Measurements from ENCODE around the gene ZXDC.

Gene ZXDC

DNA sequence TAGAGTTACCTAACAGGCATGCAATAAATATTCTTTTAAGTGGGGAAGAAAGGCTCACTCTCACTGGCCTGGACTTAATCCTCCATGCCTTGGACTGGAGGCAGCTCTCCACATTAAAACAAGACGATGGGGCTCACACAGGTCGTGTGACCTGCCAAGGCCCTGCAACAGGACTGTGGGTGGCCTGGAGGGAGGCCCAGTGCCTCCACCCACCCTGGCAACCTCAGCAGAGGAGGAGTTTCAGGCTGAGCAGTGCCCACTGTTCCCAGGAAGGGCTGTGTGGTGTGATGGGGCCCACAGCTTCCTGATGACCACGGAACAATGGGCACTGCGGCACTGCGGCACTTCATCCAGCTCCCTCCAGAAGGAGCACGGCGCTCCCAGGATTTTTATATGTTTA, 36.3 kb upstream of the ZXDC start:
- no peak for DNase-seq (ENCODE audit: low read depth)

- no peak for DNase-seq (ENCODE audit: low read depth)
Measured at GRCh38 chr3:126511291-126511690, 35.6 kb upstream of the ZXDC start.

- DNase-seq (ENCODE audit: low read depth) = no peak
Measured at GRCh38 chr3:126510308-126510910, 34.7 kb upstream of the ZXDC start.

- DNase-seq (ENCODE audit: low read depth) = no peak
Measured at GRCh38 chr3:126509597-126510307, 34.1 kb upstream of the ZXDC start.

GRCh38 chr3:126508564-126508964, 32.9 kb upstream of the ZXDC start:
- DNase-seq (ENCODE audit: low read depth) = no peak

DNA sequence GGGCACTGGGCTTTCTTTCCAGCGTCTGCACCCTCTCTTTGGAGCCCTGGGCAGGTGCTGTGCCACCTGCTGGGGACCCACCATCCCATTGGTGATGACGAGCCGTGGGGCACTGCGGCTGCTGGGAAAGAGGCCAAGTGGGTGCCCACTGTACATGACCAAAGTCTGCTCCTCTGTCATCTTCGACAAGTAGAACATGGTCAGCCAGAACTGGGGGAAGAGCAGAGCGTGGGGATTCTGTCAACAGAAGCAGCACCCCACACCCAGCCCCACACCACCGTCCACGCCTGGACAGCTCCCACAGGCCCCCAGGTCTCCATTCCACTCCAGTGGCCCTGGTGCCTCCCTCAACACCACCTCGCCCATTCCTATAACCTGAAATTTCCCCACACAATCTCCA, 32.2 kb upstream of the ZXDC start:
- no peak for DNase-seq (ENCODE audit: low read depth)

- no peak for DNase-seq (ENCODE audit: low read depth)
Measured at GRCh38 chr3:126503701-126504100, 28.0 kb upstream of the ZXDC start.

DNA sequence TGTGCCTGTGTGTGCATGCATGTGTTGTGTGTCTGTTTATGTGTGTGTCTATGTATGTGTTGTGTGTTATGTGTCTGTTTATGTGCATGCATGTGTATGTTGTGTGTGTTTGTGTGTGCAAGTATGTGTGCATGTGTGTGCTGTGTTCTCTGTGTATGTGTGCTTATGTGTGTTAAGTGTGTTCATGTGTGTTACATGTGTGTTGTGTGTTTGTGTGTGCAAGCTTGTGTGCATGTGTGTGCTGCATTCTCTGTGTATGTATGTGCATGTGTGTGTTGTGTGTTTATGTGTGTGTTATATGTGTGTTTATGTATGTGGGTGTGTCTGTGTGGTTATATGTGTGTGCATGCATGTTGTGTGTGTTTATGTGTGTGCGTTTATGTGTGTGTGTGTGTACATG, 27.0 kb upstream of the ZXDC start:
- DNase-seq (ENCODE audit: low read depth) = no peak

GRCh38 chr3:126501736-126502135, 26.0 kb upstream of the ZXDC start:
- no peak for DNase-seq (ENCODE audit: low read depth)

DNA sequence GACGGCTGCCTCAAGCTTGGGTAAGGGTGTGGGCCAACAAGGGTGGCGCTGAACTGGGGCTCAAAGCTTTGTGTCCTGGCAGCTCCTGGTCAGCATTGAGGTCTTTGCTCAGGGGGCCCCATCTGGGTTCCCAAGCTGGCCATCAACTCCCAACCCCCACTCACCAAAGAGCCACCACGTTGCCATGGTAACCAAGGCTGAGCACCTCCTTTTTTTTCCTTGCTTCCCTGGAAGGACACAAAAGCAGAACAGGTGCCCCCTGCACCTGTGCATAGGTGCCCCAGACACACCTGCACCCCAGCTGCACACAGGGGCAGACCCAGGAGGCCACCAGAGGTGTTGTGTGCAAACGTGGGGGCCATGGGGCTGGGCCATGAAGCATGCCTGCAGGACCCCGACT, 25.4 kb upstream of the ZXDC start:
- no peak for DNase-seq (ENCODE audit: low read depth)

- DNase-seq (ENCODE audit: low read depth) = no peak
Measured at GRCh38 chr3:126500016-126500415, 24.3 kb upstream of the ZXDC start.

DNA sequence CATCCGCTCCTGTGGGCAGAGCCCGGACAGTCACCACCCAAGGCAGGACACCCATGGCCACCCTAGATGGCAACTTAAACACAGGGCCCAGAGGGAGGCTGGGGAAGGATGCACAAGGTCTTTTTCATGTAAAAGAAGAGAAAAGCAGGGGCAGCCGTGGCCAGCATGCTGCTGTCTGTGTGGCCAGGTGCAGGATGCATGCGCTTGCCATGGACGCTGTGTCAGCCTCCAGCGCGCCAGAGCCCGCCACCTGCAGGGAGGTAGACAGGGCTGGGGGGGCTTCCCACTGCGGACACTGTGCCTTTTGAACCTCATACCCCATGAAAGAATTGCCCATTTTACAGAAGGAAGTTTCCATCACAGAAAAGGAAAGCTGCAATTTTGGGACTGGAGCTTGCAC, 23.7 kb upstream of the ZXDC start:
- no peak for DNase-seq (ENCODE audit: low read depth)

GRCh38 chr3:126498929-126499328, 23.2 kb upstream of the ZXDC start:
- no peak for DNase-seq (ENCODE audit: low read depth)

- DNase-seq (ENCODE audit: low read depth) = no peak
Measured at GRCh38 chr3:126498461-126498860, 22.8 kb upstream of the ZXDC start.

- DNase-seq (ENCODE audit: low read depth) = no peak
Measured at GRCh38 chr3:126497956-126498355, 22.3 kb upstream of the ZXDC start.

DNA sequence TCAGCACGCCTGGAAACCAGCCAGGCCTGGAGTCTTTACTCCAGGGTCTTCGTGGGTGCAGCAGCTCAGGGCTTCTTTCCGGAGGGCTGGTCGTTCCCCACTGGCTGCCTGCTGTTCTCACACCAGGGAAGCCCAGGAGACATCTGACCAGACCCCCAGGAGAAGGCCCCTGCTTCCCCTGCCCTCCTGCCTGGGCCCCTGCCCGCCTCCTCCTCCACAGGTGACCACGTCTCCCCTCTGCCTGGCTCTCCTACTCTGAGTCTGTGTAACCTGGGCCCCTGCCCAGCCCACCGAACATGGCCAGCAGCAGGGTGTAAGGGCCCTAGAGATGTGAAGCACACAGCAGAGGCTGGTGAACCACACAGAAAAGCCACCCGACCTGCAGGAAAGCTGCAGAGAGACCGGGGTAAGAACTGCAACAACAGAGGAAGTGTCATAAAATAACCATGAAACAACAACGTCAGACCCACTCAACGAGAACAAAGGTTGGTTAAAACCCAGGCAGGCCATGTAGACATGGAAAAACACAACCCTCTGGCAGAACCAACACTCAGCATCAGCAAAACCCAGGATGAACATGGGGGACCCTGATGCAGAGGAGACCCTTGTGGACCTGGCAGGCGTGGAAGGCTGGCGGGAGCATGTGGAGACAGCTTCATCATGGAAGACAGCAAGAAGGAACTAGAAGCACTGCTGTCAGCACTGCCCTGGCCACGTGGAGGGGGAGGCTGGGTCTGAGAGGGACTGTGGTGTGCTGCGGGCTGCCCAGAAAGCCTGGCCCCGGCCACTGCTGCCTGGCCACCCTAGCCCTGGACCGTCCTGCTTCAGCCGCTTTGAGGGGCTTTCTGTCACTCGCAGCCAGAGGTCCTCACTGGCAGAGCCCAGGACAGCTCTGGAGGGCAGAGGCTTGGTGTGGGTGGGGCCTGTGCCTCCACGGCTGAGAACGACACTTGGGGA, 21.5 kb upstream of the ZXDC start:
- no peak for DNase-seq (ENCODE audit: low read depth)

GRCh38 chr3:126495786-126496185, 20.1 kb upstream of the ZXDC start:
- DNase-seq (ENCODE audit: low read depth) = no peak

DNA sequence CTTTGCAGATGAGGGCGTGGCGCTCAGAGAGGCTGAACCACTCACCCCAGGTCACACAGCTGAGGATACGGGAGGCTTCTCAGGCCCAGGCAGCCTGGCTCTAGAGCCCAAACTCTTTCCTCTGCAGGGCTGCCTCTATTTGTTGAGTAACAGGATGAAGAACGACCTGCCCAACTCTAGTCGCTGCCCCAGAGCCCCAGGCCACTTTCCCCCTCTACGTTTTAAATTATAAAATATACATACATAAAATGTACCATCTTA, 19.2 kb upstream of the ZXDC start:
- DNase-seq (ENCODE audit: low read depth) = no peak

DNA sequence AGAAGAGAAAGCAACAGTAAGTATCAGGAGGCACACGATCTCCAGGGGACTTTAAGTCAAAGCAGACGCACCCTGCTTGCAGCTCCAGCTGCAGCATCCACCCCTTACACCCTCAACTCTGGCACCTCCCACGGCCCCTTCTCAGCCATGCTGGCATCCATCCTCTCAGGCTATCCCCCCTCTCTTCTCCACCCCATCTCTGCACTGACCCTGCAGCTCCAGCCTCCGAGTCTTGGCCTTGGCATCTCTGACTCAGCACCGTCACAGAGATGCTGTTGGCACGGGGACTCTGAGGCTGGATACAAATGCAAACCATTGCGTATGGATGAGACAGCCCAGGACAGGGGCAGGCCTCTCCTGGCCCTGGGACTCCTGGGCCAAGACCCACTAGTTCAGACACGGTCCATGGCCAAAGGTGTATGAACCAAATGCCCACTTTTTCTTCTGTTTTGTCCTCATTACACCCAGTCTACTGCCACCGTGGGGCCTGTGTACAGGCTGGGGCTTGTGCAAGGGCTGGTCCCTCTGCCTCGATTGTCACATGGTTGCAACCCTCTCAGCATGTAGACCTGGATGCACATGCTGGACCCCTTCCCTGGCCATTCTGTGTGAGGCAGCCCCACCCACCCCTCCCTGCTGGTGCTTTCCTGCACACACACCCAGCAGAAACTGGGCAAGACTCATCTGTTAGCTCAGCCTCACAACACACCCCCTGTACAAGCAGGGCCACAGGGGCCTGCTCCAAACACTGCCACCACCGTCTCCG, 18.7 kb upstream of the ZXDC start:
- no peak for DNase-seq (ENCODE audit: low read depth)

DNA sequence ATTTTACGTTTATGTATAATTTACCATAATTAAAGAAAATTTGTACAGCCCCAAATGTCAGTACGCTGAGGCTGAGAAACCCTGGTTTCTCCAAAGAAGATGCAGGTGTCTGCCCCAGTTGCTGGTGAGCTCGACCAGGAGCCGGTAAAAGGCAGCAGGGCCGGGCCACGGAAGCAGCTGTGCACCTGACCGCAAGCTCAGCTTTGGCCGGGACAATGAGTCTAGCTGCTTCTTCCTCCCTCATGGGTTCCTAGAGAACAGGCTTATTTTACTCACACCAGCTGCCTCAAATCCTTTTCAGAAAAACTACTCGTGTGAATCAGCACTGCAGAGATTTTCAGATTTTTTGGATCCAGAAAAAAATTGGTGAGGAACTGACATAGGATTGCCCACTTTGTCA, 18.0 kb upstream of the ZXDC start:
- no peak for DNase-seq (ENCODE audit: low read depth)

DNA sequence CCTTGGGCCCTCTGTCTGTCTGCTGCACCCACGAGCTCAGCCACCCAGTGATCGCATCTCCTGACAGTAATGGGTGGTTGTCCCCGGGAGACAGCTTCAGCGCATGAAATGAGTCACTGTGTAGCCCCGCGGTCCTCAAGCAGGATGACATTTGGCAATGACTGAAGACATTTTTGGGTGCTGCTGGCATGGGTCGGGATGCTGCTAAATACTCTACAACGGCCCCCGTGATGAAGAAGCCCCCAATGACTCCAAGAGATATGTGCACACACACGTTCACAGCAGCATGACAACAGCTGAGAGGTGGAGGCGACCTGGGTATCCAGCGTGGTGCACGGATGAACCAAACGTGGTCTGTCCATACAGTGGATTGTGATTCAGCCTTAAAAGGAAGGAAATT, 17.4 kb upstream of the ZXDC start:
- no peak for DNase-seq (ENCODE audit: low read depth)

DNA sequence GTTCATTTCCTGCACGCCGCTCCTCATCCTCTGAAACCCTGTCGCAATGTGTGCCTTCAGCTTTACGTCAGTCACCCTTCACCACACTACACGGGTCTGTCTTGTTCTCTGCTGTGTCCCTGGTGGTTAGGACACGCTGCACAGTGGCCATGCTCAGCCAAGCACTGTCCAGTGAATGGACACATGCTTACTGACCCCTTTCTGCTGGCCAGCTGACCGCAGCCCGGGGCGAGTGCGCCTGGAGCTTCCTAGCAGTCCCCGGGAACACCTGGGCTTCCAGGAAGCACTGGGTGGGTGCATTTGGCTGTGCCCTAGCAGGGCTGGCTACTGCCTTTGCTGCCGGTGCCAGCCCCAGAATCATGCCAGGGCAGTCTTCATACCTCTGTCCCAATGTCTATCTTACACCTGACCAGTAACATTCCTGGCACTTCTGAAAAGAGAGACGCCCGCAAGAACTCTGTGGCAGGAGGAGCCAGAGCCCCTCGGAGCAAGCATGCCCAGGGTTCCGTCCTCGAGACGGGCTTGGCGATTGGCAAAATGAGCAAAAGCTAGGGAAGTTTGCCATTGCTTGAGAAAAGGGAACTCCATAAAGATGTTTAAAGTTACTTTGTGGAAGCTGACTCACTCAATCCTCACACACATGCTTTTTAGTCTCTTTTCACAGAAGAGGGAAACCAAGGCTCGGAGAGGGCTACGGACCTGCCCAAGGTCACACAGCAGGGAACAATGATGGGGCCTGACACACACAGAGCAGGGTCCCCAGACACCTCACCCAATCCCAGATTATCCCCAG, 15.7 kb upstream of the ZXDC start:
- DNase-seq (ENCODE audit: low read depth) = no peak

All from activated T-helper 9 cell treated with anti-CD3 and anti-CD28 coated beads, Interleukin-2, amount 50 U/mL, for 16 hours (primary cell).